Neural progenitor cell (in vitro differentiated cells): ENCODE data around the gene KCNG3. TPM values are rescaled to one million over a fixed set of nuclear protein-coding genes. Genes with fewer than 3 reads are reported as not detected.

Source experiments
- DNase-seq: peaks from one replicate; pipeline ENCODE4 v3.0.0-alpha.2; 2016; ENCODE audit warnings: low spot score
- H2AFZ ChIP-seq: fragments of 200-600 bp; sonication (generic); replicated peaks from 2 replicates; pipeline ENCODE4 v1.6.1; 2016; ENCODE audit warnings: antibody characterized with exemption
- H3F3A ChIP-seq: fragments of 200-600 bp; sonication (generic); 2 replicates; pipeline ENCODE4 v1.6.1; 2016; ENCODE audit warnings: antibody characterized with exemption, low read depth
- H3K27ac ChIP-seq: fragments of 200-600 bp; sonication (generic); 2 replicates; pipeline ENCODE4 v1.5.1; 2016; ENCODE audit warnings: mild to moderate bottlenecking
- H3K27me3 ChIP-seq: fragments of 200-600 bp; sonication (generic); 2 replicates; pipeline ENCODE4 v1.6.1; 2016; ENCODE audit warnings: mild to moderate bottlenecking, moderate library complexity
- H3K36me3 ChIP-seq: fragments of 200-600 bp; sonication (generic); 2 replicates; pipeline ENCODE4 v1.5.1; 2016
- H3K4me1 ChIP-seq: fragments of 200-600 bp; sonication (generic); 2 replicates; pipeline ENCODE4 v1.6.1; 2016; ENCODE audit warnings: mixed run types
- H3K4me2 ChIP-seq: fragments of 200-600 bp; sonication (generic); 2 replicates; pipeline ENCODE4 v1.6.1; 2016
- H3K4me3 ChIP-seq: fragments of 200-600 bp; sonication (generic); 2 replicates; pipeline ENCODE4 v1.5.1; 2016
- H3K79me2 ChIP-seq: fragments of 200-600 bp; sonication (generic); 2 replicates; pipeline ENCODE4 v1.6.1; 2016; ENCODE audit warnings: low read depth
- H3K9ac ChIP-seq: fragments of 200-600 bp; sonication (generic); 2 replicates; pipeline ENCODE4 v1.6.1; 2016
- H3K9me3 ChIP-seq: fragments of 200-600 bp; sonication (generic); 2 replicates; pipeline ENCODE4 v1.5.1; 2016; ENCODE audit warnings: low read depth
- H4K20me1 ChIP-seq: fragments of 200-600 bp; sonication (generic); 2 replicates; pipeline ENCODE4 v1.6.1; 2016; ENCODE audit warnings: low read depth
- H3K27ac Mint-ChIP-seq: 3 replicates; pipeline ENCODE4 v1.8.0; 2021; ENCODE audit warnings: mixed read lengths
- H3K27me3 Mint-ChIP-seq: 2 replicates; pipeline ENCODE4 v1.8.0; 2022; ENCODE audit warnings: low read depth, mild to moderate bottlenecking, inconsistent platforms, moderate library complexity, mixed read lengths; ENCODE audit not compliant: insufficient read depth
- H3K36me3 Mint-ChIP-seq: 3 replicates; pipeline ENCODE4 v1.8.0; 2021; ENCODE audit warnings: mixed read lengths
- H3K4me1 Mint-ChIP-seq: 3 replicates; pipeline ENCODE4 v1.8.0; 2021; ENCODE audit warnings: mixed read lengths
- H3K4me3 Mint-ChIP-seq: 3 replicates; pipeline ENCODE4 v1.8.0; 2021; ENCODE audit warnings: mild to moderate bottlenecking, moderate library complexity, mixed read lengths
- H3K9me3 Mint-ChIP-seq: 3 replicates; pipeline ENCODE4 v1.8.0; 2020; ENCODE audit warnings: mixed read lengths
- EZH2 ChIP-seq: fragments of 200-600 bp; sonication (generic); IDR thresholded peaks from 2 replicates; pipeline ENCODE4 v1.6.1; 2017; ENCODE audit warnings: antibody characterized with exemption, mild to moderate bottlenecking, moderate library complexity
- EZH2phosphoT487 ChIP-seq: fragments of 200-600 bp; sonication (generic); IDR thresholded peaks from 2 replicates; pipeline ENCODE4 v1.6.1; 2017; ENCODE audit warnings: antibody characterized with exemption
- total RNA-seq: library from RNA; depleted of rRNA; stranded (reverse); fragments of >200 nt; gene quantifications from 2 replicates; pipeline ENCODE4 v1.2.3, GENCODE V29; 2015; ENCODE audit warnings: low replicate concordance
- TF ChIP-seq, protein P1 (sequence below): fragments of 200-600 bp; sonication (generic); IDR thresholded peaks from 2 replicates; pipeline ENCODE4 v1.5.1; 2017; ENCODE audit warnings: antibody characterized with exemption, mild to moderate bottlenecking

The KCNG3 gene
- total RNA-seq, 1 donor from 2014 or later = 7.8 TPM

DNA sequence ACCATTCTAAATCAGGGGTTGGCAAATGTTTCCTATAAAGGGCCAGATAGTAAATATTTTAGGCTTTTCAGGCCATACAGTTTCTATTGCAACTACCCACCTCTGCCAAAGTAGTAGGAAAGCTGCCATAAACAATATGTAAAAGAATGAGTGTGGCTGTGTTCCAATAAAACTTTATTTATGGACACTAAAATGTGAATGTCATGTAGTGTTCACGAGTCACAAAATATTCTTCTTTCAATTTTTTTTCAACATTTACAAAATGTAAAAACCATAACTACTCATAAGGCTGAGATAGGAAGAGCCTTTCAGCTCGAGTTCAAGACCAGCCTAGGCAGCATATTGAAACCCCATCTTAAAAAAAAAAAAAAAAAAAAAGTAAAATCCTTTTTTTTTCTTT is 13.4 kb downstream of the KCNG3 start:
- DNase-seq = no peak
- Histone ChIP-seq H3K79me2 (peaks cover 41% of the 10 kb centered on the region), H3K4me2 (no peak overlapping the region), H3F3A (no peaks in the 10 kb centered on the region), H3K4me3 (no peak overlapping the region), H3K4me1 (no peaks in the 10 kb centered on the region), H3K9me3 (no peaks in the 10 kb centered on the region), H3K9ac (no peak overlapping the region), H3K36me3 (no peaks in the 10 kb centered on the region), H4K20me1 (no peaks in the 10 kb centered on the region), H3K27me3 (no peaks in the 10 kb centered on the region), H2AFZ (no peak overlapping the region), H3K27ac (no peak overlapping the region)
- TF ChIP-seq, protein P1, sequence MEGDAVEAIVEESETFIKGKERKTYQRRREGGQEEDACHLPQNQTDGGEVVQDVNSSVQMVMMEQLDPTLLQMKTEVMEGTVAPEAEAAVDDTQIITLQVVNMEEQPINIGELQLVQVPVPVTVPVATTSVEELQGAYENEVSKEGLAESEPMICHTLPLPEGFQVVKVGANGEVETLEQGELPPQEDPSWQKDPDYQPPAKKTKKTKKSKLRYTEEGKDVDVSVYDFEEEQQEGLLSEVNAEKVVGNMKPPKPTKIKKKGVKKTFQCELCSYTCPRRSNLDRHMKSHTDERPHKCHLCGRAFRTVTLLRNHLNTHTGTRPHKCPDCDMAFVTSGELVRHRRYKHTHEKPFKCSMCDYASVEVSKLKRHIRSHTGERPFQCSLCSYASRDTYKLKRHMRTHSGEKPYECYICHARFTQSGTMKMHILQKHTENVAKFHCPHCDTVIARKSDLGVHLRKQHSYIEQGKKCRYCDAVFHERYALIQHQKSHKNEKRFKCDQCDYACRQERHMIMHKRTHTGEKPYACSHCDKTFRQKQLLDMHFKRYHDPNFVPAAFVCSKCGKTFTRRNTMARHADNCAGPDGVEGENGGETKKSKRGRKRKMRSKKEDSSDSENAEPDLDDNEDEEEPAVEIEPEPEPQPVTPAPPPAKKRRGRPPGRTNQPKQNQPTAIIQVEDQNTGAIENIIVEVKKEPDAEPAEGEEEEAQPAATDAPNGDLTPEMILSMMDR = no peak
- TF ChIP-seq EZH2 = no peak
- TF ChIP-seq EZH2phosphoT487 = no peak
- no peak overlapping the region for H3K4me3 Mint-ChIP-seq
- H3K9me3 Mint-ChIP-seq = no peaks in the 10 kb centered on the region
- H3K4me1 Mint-ChIP-seq = no peaks in the 10 kb centered on the region
- no peaks in the 10 kb centered on the region for H3K27me3 Mint-ChIP-seq
- H3K27ac Mint-ChIP-seq = no peak overlapping the region
- H3K36me3 Mint-ChIP-seq = no peaks in the 10 kb centered on the region

- H3K36me3 Mint-ChIP-seq = no peaks in the 10 kb centered on the region
- TF ChIP-seq EZH2phosphoT487 (no peak), EZH2 (no peak)
- TF ChIP-seq, protein P1 = no peak
- no peak overlapping the region for H3K27ac Mint-ChIP-seq
- no peak for DNase-seq
- no peaks in the 10 kb centered on the region for H3K27me3 ChIP-seq
- H3K9ac ChIP-seq = no peak overlapping the region
- H3K27me3 Mint-ChIP-seq = no peaks in the 10 kb centered on the region
- H3K9me3 ChIP-seq = no peaks in the 10 kb centered on the region
- H3K4me3 Mint-ChIP-seq = no peak overlapping the region
- H3K4me1 ChIP-seq = no peaks in the 10 kb centered on the region
- H3K79me2 ChIP-seq = peaks cover 21% of the 10 kb centered on the region
- no peak overlapping the region for H2AFZ ChIP-seq
- H3K4me3 ChIP-seq = no peak overlapping the region
- H3K4me1 Mint-ChIP-seq = no peaks in the 10 kb centered on the region
- H3K36me3 ChIP-seq = no peaks in the 10 kb centered on the region
- H3K4me2 ChIP-seq = no peak overlapping the region
- no peaks in the 10 kb centered on the region for H3F3A ChIP-seq
- no peaks in the 10 kb centered on the region for H3K9me3 Mint-ChIP-seq
- H3K27ac ChIP-seq = no peak overlapping the region
- H4K20me1 ChIP-seq = no peaks in the 10 kb centered on the region
Observed at GRCh38 chr2:42474765-42475454, 18.9 kb downstream of the KCNG3 start.

- Histone ChIP-seq H3K27ac (no peak overlapping the region), H3K4me3 (no peak overlapping the region), H3K9me3 (no peaks in the 10 kb centered on the region), H2AFZ (no peak overlapping the region), H3K27me3 (no peaks in the 10 kb centered on the region), H3K4me2 (no peak overlapping the region), H3F3A (no peaks in the 10 kb centered on the region), H3K9ac (no peak overlapping the region), H3K79me2 (peaks cover 21% of the 10 kb centered on the region), H3K4me1 (no peaks in the 10 kb centered on the region), H4K20me1 (no peaks in the 10 kb centered on the region), H3K36me3 (no peaks in the 10 kb centered on the region)
- no peaks in the 10 kb centered on the region for H3K27me3 Mint-ChIP-seq
- TF ChIP-seq, protein P1 = no peak
- no peak for TF ChIP-seq EZH2phosphoT487
- no peak for TF ChIP-seq EZH2
- H3K4me1 Mint-ChIP-seq = no peaks in the 10 kb centered on the region
- no peak overlapping the region for H3K4me3 Mint-ChIP-seq
- no peak for DNase-seq
- no peaks in the 10 kb centered on the region for H3K9me3 Mint-ChIP-seq
- no peak overlapping the region for H3K27ac Mint-ChIP-seq
- no peaks in the 10 kb centered on the region for H3K36me3 Mint-ChIP-seq
Observed at GRCh38 chr2:42470706-42471105, 23.1 kb downstream of the KCNG3 start.
